Measurements from ENCODE around the gene NKAIN2.

DNA sequence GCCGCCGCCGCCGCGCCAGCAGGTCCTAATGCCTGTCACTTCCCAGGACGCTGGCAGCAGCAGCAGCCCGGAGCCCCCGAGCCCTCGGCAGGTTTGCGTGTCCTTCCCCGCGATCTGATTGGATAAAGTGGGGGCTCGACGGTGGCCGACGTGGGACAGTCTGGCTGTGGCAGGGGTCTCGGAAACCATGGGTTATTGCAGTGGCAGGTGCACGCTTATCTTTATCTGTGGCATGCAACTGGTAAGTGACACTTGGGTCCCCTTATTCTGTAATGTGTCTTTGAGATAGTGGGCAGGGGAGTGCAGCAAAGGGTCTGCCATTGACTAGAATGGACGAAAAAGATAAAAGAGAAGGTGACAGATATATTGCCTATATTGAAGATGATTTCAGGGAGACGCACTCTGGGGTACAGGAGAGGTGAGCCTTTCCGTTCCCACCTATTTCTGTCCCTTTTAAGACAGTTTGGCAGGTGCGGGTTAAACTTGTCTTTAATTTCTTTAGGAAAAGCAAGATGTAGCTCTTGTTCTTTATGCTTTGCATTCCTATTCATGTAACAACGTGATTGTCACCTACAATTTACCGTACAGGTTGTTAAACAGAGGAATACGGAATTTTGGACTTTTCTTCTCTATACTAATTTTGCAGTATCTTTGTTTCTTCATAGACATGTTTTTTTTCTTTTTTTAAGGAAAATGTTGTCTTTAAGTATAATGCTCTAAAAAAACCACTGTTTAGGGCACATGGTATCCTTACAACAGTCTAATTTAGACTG lies 535 bp downstream of the NKAIN2 start:
- TF ChIP-seq JUN (IDR thresholded peaks at IDR 0.05; ENCODE audit: borderline replicate concordance, insufficient read depth, insufficient read length, low read depth) (no peak), POLR2AphosphoS5 (IDR thresholded peaks at IDR 0.05; ENCODE audit: insufficient read depth, low read depth, low read length) (no peak), EZH2 (IDR thresholded peaks at IDR 0.05; ENCODE audit: borderline replicate concordance, low read depth, low read length, severe bottlenecking) (peak; percentile 12), POLR2A (IDR thresholded peaks at IDR 0.05; ENCODE audit: low read depth, low read length) (no peak), MYC (IDR thresholded peaks at IDR 0.05; ENCODE audit: low read depth, low read length) (no peak)
- TF ChIP-seq, protein P1, sequence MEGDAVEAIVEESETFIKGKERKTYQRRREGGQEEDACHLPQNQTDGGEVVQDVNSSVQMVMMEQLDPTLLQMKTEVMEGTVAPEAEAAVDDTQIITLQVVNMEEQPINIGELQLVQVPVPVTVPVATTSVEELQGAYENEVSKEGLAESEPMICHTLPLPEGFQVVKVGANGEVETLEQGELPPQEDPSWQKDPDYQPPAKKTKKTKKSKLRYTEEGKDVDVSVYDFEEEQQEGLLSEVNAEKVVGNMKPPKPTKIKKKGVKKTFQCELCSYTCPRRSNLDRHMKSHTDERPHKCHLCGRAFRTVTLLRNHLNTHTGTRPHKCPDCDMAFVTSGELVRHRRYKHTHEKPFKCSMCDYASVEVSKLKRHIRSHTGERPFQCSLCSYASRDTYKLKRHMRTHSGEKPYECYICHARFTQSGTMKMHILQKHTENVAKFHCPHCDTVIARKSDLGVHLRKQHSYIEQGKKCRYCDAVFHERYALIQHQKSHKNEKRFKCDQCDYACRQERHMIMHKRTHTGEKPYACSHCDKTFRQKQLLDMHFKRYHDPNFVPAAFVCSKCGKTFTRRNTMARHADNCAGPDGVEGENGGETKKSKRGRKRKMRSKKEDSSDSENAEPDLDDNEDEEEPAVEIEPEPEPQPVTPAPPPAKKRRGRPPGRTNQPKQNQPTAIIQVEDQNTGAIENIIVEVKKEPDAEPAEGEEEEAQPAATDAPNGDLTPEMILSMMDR (IDR thresholded peaks at IDR 0.05; ENCODE audit: extremely low read depth in 1 of 2, insufficient read depth in 1 of 2, low read depth in 1 of 2, low read length in 2 of 2), result no peak
